HG03565 (cell line): Measurements from ENCODE around the gene MRPS11.
"Not testable (repeated sequence)": the region's sequence is repeated elsewhere in the genome, so short reads cannot be mapped to it uniquely, and the experiment has no call there.

Experiments used
- ATAC-seq: cut with Tn5 transposase; IDR thresholded peaks from one replicate; pipeline ENCODE4 v1.9.1; 2021; ENCODE audit warnings: mild to moderate bottlenecking, moderate library complexity; ENCODE audit not compliant: unreplicated experiment

The MRPS11 gene

GRCh38 chr15:88489321-88489720 lies 21.8 kb downstream of the MRPS11 start:
- no peak for ATAC-seq

DNA sequence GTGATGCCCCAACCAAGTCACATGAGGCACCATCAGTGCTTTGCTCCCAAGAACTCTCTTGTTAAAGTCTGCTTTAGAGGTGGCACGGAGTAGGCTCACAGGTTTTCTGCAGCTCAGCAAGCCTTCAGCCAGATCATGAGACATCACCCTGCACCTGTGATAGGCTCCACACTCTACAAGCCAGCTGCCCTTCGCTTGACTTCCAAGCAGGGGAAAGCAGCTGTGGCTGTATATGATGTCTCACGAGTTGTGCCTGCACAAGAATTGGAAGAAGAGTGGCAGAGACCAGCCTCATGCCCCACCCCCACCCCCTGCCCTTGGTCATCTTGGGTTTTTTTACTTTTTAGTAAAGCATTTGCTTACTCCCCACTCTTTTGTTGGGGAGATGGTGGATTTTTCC lies 22.5 kb downstream of the MRPS11 start:
- ATAC-seq = no peak

- no peak for ATAC-seq
Measured at GRCh38 chr15:88491158-88491557, 23.6 kb downstream of the MRPS11 start.

GRCh38 chr15:88493844-88494243 lies 26.3 kb downstream of the MRPS11 start:
- ATAC-seq = no peak

DNA sequence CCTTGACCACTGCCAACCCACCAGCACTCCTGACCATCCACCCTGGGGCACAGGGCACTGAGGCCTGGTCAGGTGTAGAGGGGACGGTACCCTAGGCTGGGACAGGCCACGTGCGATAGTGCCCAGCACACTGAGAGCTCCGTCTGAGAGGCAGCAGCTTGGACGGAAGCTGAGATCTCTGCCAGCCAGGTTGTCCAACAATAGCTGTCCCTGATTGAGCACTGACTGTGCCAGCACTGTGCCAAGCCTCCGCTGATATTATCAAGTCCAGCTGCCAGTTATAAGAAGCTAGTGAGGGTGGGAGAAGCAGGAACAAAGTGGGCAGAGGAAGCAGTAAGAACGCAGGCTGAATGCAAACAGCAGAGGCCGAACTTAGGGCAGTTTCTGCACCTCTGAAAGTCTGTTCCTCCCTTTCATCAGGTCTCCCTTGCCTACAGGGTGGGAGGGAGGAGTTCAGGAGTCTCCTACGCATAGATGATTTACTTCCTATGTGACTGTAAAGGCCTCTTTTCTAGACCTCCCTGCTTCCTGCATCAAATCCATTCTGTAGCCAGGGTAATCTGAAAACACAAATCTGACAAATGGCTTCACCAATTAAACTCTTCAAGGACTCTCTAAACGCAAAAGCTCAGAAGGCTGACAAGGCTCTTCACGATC lies 29.7 kb downstream of the MRPS11 start:
- ATAC-seq = no peak

GRCh38 chr15:88498996-88499395 lies 31.5 kb downstream of the MRPS11 start:
- no peak for ATAC-seq

DNA sequence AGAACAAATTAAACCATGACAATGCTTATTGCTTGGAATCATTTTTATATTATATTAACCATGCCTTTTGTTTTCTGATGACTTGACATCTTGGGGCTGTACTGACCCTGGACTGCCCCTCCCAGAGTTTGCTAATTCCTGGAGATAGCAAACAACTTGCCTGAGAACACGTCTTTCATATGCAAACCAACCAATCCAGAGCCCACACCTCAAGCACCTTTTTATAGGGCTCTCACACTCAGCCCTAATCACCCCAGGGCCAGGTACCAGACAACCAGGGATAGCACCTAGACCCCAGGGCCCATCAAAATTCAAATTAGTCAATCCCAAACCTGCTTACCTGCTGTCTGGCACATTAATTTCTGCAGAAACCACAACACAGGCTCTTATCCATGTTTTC lies 36.9 kb downstream of the MRPS11 start:
- no peak for ATAC-seq

GRCh38 chr15:88505721-88506120 lies 38.2 kb downstream of the MRPS11 start:
- ATAC-seq = no peak

- ATAC-seq = no peak
Measured at GRCh38 chr15:88506628-88507027, 39.1 kb downstream of the MRPS11 start.

- peak; percentile 50 for ATAC-seq
Measured at GRCh38 chr15:88509321-88509720, 41.8 kb downstream of the MRPS11 start.

- ATAC-seq = no peak
Measured at GRCh38 chr15:88509964-88510363, 42.5 kb downstream of the MRPS11 start.

DNA sequence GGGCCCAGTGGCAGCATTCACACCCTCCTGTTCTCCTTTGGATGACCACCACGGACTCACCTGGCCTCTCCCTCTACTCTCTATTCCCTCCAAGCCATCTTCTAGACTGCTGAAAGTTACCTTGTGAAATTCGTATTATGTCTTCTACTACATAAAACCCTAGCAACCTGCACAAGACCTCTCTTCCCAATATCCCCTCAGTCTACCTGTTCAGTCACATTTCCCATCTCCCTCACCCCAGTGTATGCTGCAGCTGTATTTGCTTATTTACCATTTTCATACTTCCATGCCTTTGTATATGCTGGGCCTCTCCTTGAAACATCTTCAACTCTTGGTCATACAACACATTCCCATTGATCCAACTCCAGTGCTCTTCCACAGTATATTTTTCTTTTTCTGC lies 43.7 kb downstream of the MRPS11 start:
- no peak for ATAC-seq

DNA sequence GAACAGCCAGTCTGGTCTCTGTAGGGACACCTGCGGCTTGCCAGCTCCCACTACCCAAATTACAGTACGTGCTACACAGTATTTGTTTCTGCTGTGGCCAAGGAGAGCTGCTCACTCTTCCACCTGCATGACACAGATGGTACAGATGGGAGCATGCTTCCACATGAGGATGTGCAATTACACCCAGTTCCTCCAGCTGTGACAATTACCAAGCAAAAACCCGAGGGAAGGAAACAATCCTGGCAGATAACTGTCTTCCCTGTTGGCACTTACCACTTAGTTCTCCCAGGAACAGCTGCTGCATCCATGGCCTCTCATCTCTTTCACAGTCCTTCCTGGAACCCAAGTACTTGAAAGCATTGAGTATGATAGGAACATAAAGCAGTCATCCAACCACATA lies 44.6 kb downstream of the MRPS11 start:
- no peak for ATAC-seq

DNA sequence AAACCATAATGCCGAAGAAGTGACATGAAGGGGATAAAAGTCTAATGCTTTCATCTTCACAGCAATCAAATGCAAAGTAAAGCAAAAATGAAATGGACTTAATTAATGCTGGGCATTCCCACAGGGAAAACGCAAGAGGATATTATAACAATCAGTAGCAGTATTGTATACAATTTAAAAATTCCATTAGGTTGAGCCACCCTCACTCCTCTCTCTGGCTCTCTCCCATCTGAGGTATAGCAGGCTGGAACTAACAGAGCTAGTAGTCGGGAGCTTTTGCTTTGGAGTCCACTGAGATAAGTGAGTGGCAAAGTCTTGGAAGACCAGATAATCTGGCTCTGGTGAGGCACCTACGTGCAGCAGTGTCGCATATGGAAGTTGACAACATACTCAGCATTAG lies 45.1 kb downstream of the MRPS11 start:
- no peak for ATAC-seq

- no peak for ATAC-seq
Measured at GRCh38 chr15:88513195-88513594, 45.7 kb downstream of the MRPS11 start.

DNA sequence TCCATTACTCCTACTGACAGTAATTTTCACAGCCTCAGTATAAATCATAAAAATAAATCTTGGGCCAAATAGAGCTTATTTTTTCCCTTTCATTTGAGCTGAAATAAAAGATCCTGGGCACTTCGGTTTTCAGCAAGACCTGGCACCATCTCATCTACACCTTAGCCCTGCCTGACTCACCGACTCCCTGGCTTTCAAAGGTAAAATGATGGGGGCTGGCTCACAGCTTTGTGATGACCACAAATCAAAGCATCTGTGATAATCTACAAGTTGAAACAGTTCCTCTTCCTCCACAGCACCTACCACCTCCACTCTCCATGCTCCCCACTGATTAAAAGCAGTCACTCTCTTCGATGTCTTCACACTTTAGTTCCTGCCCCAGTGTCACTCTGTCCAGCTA lies 51.4 kb downstream of the MRPS11 start:
- ATAC-seq = no peak

DNA sequence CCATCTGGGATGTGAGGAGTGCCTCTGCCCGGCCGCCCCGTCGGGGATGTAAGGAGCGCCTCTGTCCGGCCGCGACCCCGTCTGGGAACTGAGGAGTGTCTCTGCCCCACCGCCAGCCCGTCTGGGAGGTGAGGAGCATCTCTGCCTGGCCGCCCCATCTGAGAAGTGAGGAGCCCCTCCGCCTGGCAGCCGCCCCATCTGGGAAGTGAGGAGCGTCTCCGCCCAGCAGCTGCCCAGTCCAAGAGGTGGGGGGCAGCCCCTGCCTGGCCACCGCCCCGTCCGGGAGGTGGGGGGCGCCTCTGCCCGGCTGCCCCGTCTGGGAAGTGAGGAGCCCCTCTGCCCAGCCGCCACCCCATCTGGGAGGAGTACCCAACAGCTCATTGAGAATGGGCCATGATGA lies 56.6 kb downstream of the MRPS11 start:
- ATAC-seq = not testable (repeated sequence)

GRCh38 chr15:88525418-88525817 lies 57.9 kb downstream of the MRPS11 start:
- ATAC-seq = no peak

DNA sequence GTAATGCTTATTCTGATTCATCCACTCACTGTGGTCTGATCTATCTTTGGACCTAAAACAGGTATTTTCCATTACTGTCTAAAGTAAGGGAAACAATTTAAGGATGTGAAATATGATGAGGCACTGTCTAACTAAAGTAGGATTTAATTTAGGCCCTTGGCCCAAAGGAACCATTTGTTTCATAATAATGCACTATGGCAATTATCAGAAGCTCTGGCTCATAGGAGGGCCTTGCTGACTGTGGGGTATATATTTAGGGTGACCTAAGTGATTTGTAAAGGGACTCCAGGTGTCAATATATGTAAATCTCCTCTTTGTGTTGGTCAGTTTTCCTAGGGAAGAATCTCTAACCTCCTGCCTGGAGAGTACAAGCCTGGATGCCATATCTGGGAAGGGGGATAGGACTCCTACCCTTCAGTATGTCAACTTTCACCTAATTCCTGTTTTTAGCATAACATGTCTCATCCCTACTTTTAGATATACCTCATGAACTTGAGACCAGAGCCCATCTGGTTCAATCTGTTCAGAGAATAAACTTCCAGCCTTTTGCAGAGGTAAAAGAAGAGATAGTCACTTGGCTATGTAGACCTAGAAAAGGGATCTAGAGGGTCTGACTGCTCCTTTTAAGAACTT lies 58.9 kb downstream of the MRPS11 start:
- no peak for ATAC-seq

GRCh38 chr15:88529021-88529630 lies 61.6 kb downstream of the MRPS11 start:
- ATAC-seq = no peak
